SW480 (cell line): ENCODE data around the gene CHST4.
"Not testable (repeated sequence)": the region's sequence is repeated elsewhere in the genome, so short reads cannot be mapped to it uniquely, and the experiment has no call there.

Experiments
- DNase-seq: peaks from one replicate; pipeline ENCODE4 v3.0.0-alpha.2; 2016; ENCODE audit warnings: low spot score

Gene CHST4

GRCh38 chr16:71524566-71525553, 1.4 kb upstream of the CHST4 start:
- no peak for DNase-seq

GRCh38 chr16:71528257-71528656, 2.0 kb downstream of the CHST4 start:
- no peak for DNase-seq

GRCh38 chr16:71528863-71529262, 2.6 kb downstream of the CHST4 start:
- no peak for DNase-seq

GRCh38 chr16:71532366-71532765, 6.1 kb downstream of the CHST4 start:
- DNase-seq, result no peak

- DNase-seq, result no peak
Observed at GRCh38 chr16:71536752-71537499, 10.7 kb downstream of the CHST4 start.

- DNase-seq, result peak; percentile 59
Observed at GRCh38 chr16:71537643-71538042, 11.4 kb downstream of the CHST4 start.

GRCh38 chr16:71542377-71542776, 16.2 kb downstream of the CHST4 start:
- peak; percentile 35 for DNase-seq

GRCh38 chr16:71547168-71547567, 20.9 kb downstream of the CHST4 start:
- no peak for DNase-seq

GRCh38 chr16:71552698-71553503, 26.7 kb downstream of the CHST4 start:
- DNase-seq, result peak; percentile 17

GRCh38 chr16:71555230-71555891, 29.1 kb downstream of the CHST4 start:
- no peak for DNase-seq

GRCh38 chr16:71557299-71557698, 31.1 kb downstream of the CHST4 start:
- no peak for DNase-seq

GRCh38 chr16:71557954-71558582, 31.8 kb downstream of the CHST4 start:
- DNase-seq, result no peak

GRCh38 chr16:71559855-71560254, 33.6 kb downstream of the CHST4 start:
- DNase-seq, result no peak

- not testable (repeated sequence) for DNase-seq
Observed at GRCh38 chr16:71561886-71562285, 35.7 kb downstream of the CHST4 start.

GRCh38 chr16:71562552-71562951, 36.3 kb downstream of the CHST4 start:
- no peak for DNase-seq

- no peak for DNase-seq
Observed at GRCh38 chr16:71564335-71564967, 38.2 kb downstream of the CHST4 start.

- no peak for DNase-seq
Observed at GRCh38 chr16:71565812-71566700, 39.8 kb downstream of the CHST4 start.

- no peak for DNase-seq
Observed at GRCh38 chr16:71567931-71568330, 41.7 kb downstream of the CHST4 start.

- DNase-seq, result no peak
Observed at GRCh38 chr16:71568551-71568950, 42.3 kb downstream of the CHST4 start.

GRCh38 chr16:71569621-71570020, 43.4 kb downstream of the CHST4 start:
- no peak for DNase-seq
